Fibroblast of mammary gland (primary cell): ENCODE data around the gene IFITM2.

Experiments
- DNase-seq: peaks from one replicate; pipeline ENCODE4 v3.0.0-alpha.2; 2010; ENCODE audit warnings: low read depth
- H3K4me3 ChIP-seq: 2 replicates; pipeline ENCODE4 v1.5.1; 2011; ENCODE audit warnings: low read depth, mild to moderate bottlenecking, low read length, moderate library complexity; ENCODE audit not compliant: control insufficient read depth
- CTCF ChIP-seq: conservative IDR thresholded peaks from 2 replicates; pipeline ENCODE4 v1.5.1; 2011; ENCODE audit warnings: low read depth, low read length, inconsistent platforms; ENCODE audit not compliant: control insufficient read depth, insufficient read depth

IFITM2 gene

GRCh38 chr11:288478-289397 lies 18.9 kb upstream of the IFITM2 start, which contains the start of gene PGGHG:
TSS of gene PGGHG (plus strand) at chr11:289126. CDS start at chr11:289817, 691 bp downstream.
- no peak for DNase-seq
- H3K4me3 ChIP-seq, result peak within 1 kb of the TSS; percentile 48
- no peak for TF ChIP-seq CTCF

- no peak for DNase-seq
- peak overlapping the region; percentile 27 for H3K4me3 ChIP-seq
- no peak for TF ChIP-seq CTCF
Measured at GRCh38 chr11:289398-289711, 18.3 kb upstream of the IFITM2 start.

- peak overlapping the region; percentile 27 for H3K4me3 ChIP-seq
- no peak for DNase-seq
- TF ChIP-seq CTCF, result no peak
Measured at GRCh38 chr11:289712-290620, 17.6 kb upstream of the IFITM2 start.

GRCh38 chr11:290621-291231 lies 16.9 kb upstream of the IFITM2 start:
- no peak for TF ChIP-seq CTCF
- no peak for DNase-seq
- H3K4me3 ChIP-seq, result no peak overlapping the region

- no peak for DNase-seq
- H3K4me3 ChIP-seq, result no peak overlapping the region
- TF ChIP-seq CTCF, result no peak
Measured at GRCh38 chr11:291281-292210, 16.1 kb upstream of the IFITM2 start.
